Stomach (tissue), 9 donors: ENCODE data around the gene TCF7. TPM values are rescaled to one million over a fixed set of nuclear protein-coding genes. Genes with fewer than 3 reads are reported as not detected.

Experiments
- DNase-seq, 2 donors: peaks; one replicate each; pipeline versions ENCODE4 v3.0.0 to v3.0.0-alpha.2; 2013 to 2019
- H3K27ac ChIP-seq, 5 donors: fragments of 200-600 bp in 4 of 5; sonication (generic) in 4 of 5; one replicate each; pipeline ENCODE4 v1.5.1; 2013 to 2019; ENCODE audit warnings: mild to moderate bottlenecking in 1 of 5, moderate library complexity in 1 of 5
- H3K27me3 ChIP-seq, 3 donors: fragments of 200-600 bp; sonication (generic); one replicate each; pipeline ENCODE4 v1.5.1; 2017 to 2019; ENCODE audit warnings: mixed run types in 1 of 3
- H3K36me3 ChIP-seq, 4 donors: fragments of 200-600 bp; sonication (generic); 1 replicate in 3 of 4; 2 replicates in 1 of 4; pipeline ENCODE4 v1.5.1; 2016 to 2019
- H3K4me1 ChIP-seq, 4 donors: fragments of 200-600 bp; sonication (generic); one replicate each; pipeline ENCODE4 v1.5.1; 2016 to 2019
- H3K4me3 ChIP-seq, 4 donors: fragments of 200-600 bp; sonication (generic) in 3 of 4; one replicate each; pipeline ENCODE4 v1.5.1; 2016 to 2019; ENCODE audit warnings: mild to moderate bottlenecking in 1 of 4
- H3K9me3 ChIP-seq, 4 donors: fragments of 200-600 bp; sonication (generic); one replicate each; pipeline ENCODE4 v1.5.1; 2016 to 2019
- EP300 ChIP-seq: sonication (generic); formaldehyde crosslinking; IDR thresholded peaks from one replicate; pipeline ENCODE4 v1.6.1; 2017; ENCODE audit warnings: antibody characterized with exemption
- POLR2A ChIP-seq, 4 donors: fragments of 450-650 bp; IDR thresholded peaks; one replicate each; pipeline ENCODE4 v1.6.1; 2016; ENCODE audit warnings: antibody characterized with exemption in 4 of 4, control low read depth in 2 of 4, mild to moderate bottlenecking in 1 of 4, moderate library complexity in 1 of 4
- POLR2AphosphoS5 ChIP-seq, 3 donors: sonication (generic); formaldehyde crosslinking; IDR thresholded peaks; one replicate each; pipeline ENCODE4 v1.6.1; 2016; ENCODE audit warnings: antibody characterized with exemption in 3 of 3
- WGBS, 5 donors: extraction: QIAGEN DNeasy Blood & Tissue Kit in 3 of 5; methylation state at CpG; one replicate each; pipeline versions ENCODE4 v1.1.5 to v1.1.7; 2013 to 2018; 5-methylcytosine and 5-hydroxymethylcytosine counted together
- intact Hi-C: fragments of 100-400 bp; cut with DNase I; formaldehyde crosslinking; loops from one replicate; pipeline ENCODE4 v1.15.1; 2023; ENCODE audit warnings: low total_unique reads
- polyA plus RNA-seq, 3 donors: library from polyadenylated mRNA; stranded (reverse); fragments of 200-250 nt; gene quantifications; one replicate each; pipeline ENCODE4 v1.2.3, GENCODE V29; 2013
- total RNA-seq, 5 donors: library from RNA; depleted of rRNA; stranded (reverse); fragments of >200 nt; gene quantifications; one replicate each; pipeline versions ENCODE4 v1.1.0 to v1.2.3, GENCODE V29; 2014 to 2016
- TF ChIP-seq, protein P1 (sequence below), 7 experiments: fragments of 450-650 bp in 4 of 7; fragments of 200-600 bp in 3 of 7; sonication (generic) in 3 of 7; IDR thresholded peaks; one replicate each; pipeline ENCODE4 v1.5.1; 2016 to 2019; ENCODE audit warnings: antibody characterized with exemption in 7 of 7, control low read depth in 2 of 7, mild to moderate bottlenecking in 1 of 7
- donor health status: healthy with polysubstance abuse.
- donor health status: Bipolar disorder and iron deficiency.
- donor health status: healthy.

Gene TCF7
- total and polyA plus RNA-seq, 8 donors = 3.7 to 13.3 (median 5.4) TPM; not detected in 1

DNA sequence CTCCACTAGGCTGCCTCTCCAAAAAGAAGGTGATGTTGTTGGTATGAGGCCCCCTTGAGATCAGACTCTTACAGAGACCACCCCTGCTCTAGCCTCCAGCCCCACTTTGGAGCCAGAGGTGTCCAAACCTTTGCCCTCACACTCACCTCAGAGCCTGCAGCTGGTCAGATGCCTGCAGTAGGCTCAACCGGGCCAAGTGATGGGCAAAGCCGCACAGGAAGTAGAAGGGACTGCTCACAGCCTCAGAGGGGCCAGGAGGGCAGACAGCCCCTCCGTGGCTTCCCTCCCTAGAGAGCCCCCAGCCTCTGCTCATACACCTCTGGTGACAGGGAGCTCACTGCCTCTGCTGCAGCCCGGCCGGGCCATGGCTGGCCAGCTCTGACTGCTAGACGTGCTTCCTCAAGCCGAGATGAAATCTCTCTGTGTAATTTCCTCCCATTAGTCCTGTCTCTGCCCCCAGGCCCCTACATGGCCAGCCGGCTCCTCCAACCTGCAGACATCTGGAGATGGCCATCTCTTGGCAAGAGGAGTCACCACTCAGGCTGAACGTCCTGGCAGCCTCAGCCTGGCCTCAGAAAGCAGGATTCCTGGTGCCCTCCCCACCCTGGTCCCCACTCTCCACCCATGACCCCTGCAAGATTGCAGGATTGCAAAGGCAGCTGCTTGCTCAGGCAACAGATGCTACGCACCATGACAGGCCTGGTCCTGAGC is 7.3 kb upstream of the TCF7 start:
- no peak overlapping the region for H3K4me3 ChIP-seq
- no peaks in the 10 kb centered on the region for H3K9me3 ChIP-seq
- no peak overlapping the region for H3K27ac ChIP-seq
- H3K4me1 ChIP-seq = peaks cover 0 to 4% (median under 1%) of the 10 kb centered on the region in 4 donors
- 75 to 85% (median 84%) methylated on average over 8 to 10 of the region's 10 CpGs for whole genome bisulfite sequencing, 5 donors
- no peak for DNase-seq
- no peak for TF ChIP-seq EP300
- TF ChIP-seq, protein P1, sequence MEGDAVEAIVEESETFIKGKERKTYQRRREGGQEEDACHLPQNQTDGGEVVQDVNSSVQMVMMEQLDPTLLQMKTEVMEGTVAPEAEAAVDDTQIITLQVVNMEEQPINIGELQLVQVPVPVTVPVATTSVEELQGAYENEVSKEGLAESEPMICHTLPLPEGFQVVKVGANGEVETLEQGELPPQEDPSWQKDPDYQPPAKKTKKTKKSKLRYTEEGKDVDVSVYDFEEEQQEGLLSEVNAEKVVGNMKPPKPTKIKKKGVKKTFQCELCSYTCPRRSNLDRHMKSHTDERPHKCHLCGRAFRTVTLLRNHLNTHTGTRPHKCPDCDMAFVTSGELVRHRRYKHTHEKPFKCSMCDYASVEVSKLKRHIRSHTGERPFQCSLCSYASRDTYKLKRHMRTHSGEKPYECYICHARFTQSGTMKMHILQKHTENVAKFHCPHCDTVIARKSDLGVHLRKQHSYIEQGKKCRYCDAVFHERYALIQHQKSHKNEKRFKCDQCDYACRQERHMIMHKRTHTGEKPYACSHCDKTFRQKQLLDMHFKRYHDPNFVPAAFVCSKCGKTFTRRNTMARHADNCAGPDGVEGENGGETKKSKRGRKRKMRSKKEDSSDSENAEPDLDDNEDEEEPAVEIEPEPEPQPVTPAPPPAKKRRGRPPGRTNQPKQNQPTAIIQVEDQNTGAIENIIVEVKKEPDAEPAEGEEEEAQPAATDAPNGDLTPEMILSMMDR (IDR thresholded peaks at IDR 0.05) = no peak
- TF ChIP-seq POLR2AphosphoS5 (IDR thresholded peaks at IDR 0.05) = no peak
- TF ChIP-seq POLR2A (IDR thresholded peaks at IDR 0.05) = no peak
- intact Hi-C loops = no loop called here
- peaks cover 0 to 19% (median 0%) of the 10 kb centered on the region in 3 donors for H3K27me3 ChIP-seq
- no peaks in the 10 kb centered on the region for H3K36me3 ChIP-seq

GRCh38 chr5:134107779-134108178 is 6.7 kb upstream of the TCF7 start:
- Histone ChIP-seq H3K27me3 (peaks cover 0 to 25% (median 0%) of the 10 kb centered on the region in 3 donors), H3K4me1 (no peaks in the 10 kb centered on the region), H3K9me3 (no peaks in the 10 kb centered on the region), H3K27ac (no peak overlapping the region), H3K4me3 (no peak overlapping the region), H3K36me3 (no peaks in the 10 kb centered on the region)
- TF ChIP-seq POLR2AphosphoS5 (IDR thresholded peaks at IDR 0.05) = no peak
- TF ChIP-seq EP300 = no peak
- TF ChIP-seq, protein P1 (IDR thresholded peaks at IDR 0.05) = no peak
- TF ChIP-seq POLR2A (IDR thresholded peaks at IDR 0.05) = no peak
- intact Hi-C loops = no loop called here
- WGBS, 5 donors = 87 to 99% (median 97%) methylated on average over 3 of the region's 3 CpGs
- DNase-seq = no peak

- intact Hi-C loops = no loop called here
- no peak overlapping the region for H3K27ac ChIP-seq
- no peaks in the 10 kb centered on the region for H3K9me3 ChIP-seq
- H3K4me1 ChIP-seq = peaks cover 14 to 18% (median 17%) of the 10 kb centered on the region in 4 donors
- peaks cover 0 to 39% (median 11%) of the 10 kb centered on the region in 3 donors for H3K27me3 ChIP-seq
- 67 to 82% (median 78%) methylated on average over 10 of the region's 10 CpGs for WGBS, 5 donors
- DNase-seq = no peak
- TF ChIP-seq POLR2A (IDR thresholded peaks at IDR 0.05) = no peak
- TF ChIP-seq EP300 = no peak
- TF ChIP-seq, protein P1 (IDR thresholded peaks at IDR 0.05) = no peak
- TF ChIP-seq POLR2AphosphoS5 (IDR thresholded peaks at IDR 0.05) = no peak
- no peak overlapping the region for H3K4me3 ChIP-seq
- no peaks in the 10 kb centered on the region for H3K36me3 ChIP-seq
Measured at GRCh38 chr5:134110382-134110781, 4.1 kb upstream of the TCF7 start.

DNA sequence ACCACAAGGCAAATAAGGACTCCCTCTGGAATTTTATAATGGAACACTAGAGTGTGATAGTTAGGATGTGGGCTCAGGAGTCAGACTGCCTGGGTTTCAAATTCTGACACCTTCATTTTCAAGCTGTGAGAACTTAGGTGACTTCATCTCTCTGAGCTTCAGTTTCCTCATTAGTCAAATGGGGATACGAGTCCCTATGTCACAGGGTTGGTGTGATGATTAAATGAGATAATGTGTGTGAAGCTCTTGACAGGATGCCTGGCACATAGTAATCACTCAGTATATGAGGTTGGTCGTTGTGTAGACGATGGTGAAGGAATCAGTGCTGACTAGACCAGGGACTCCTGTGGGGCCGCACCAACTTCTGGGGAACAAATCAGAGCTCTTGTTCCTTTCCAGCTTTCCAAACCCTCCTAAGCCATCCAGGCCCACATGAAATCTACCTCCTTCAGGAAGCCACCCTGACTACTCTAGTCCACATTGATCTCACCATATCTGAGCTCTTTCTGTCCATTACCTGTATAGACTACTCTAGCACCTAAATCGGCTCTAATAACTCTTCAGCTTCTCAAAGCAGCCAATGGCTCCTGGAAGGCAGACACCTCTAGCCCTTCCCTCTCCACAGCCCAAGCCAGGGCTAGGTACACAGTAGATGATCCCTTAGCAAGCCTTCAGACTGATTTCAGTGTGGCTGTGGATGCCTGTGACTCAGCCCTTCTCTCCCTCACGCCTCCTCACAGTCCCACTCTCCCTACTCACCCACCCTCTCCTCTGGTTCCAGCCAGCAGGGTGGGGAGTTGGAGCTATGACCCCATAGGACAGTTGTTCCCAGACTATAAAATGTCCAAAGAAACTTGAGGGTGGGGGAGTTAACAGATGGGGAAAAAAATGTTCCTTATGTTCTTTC is 2.5 kb upstream of the TCF7 start:
- no peak for DNase-seq
- Histone ChIP-seq H3K9me3 (no peaks in the 10 kb centered on the region), H3K4me1 (peaks cover 20 to 25% (median 23%) of the 10 kb centered on the region in 4 donors), H3K27me3 (peaks cover 0 to 48% (median 11%) of the 10 kb centered on the region in 3 donors), H3K36me3 (no peaks in the 10 kb centered on the region), H3K4me3 (no peak overlapping the region), H3K27ac (no peak overlapping the region)
- no peak for TF ChIP-seq POLR2A (IDR thresholded peaks at IDR 0.05)
- TF ChIP-seq, protein P1 (IDR thresholded peaks at IDR 0.05) = no peak
- TF ChIP-seq EP300 = no peak
- TF ChIP-seq POLR2AphosphoS5 (IDR thresholded peaks at IDR 0.05) = no peak
- 75 to 87% (median 86%) methylated on average over 6 of the region's 6 CpGs for WGBS, 5 donors
- intact Hi-C loops = no loop called here
